ENCODE data around the gene IGF2.

The IGF2 gene

GRCh38 chr11:2103668-2104523 lies 35.3 kb downstream of the IGF2 start:
- no peak for DNase-seq (ENCODE audit: low spot score)

GRCh38 chr11:2102883-2103213 lies 36.3 kb downstream of the IGF2 start:
- no peak for DNase-seq (ENCODE audit: low spot score)

GRCh38 chr11:2102132-2102882 lies 36.9 kb downstream of the IGF2 start:
- DNase-seq (ENCODE audit: low spot score) = no peak

GRCh38 chr11:2101171-2101675 lies 38.0 kb downstream of the IGF2 start:
- no peak for DNase-seq (ENCODE audit: low spot score)

- DNase-seq (ENCODE audit: low spot score) = no peak
Observed at GRCh38 chr11:2100361-2101170, 38.6 kb downstream of the IGF2 start.

GRCh38 chr11:2099516-2100349 lies 39.5 kb downstream of the IGF2 start:
- DNase-seq (ENCODE audit: low spot score) = no peak

- no peak for DNase-seq (ENCODE audit: low spot score)
Observed at GRCh38 chr11:2098691-2099515, 40.3 kb downstream of the IGF2 start.

GRCh38 chr11:2097998-2098690 lies 41.0 kb downstream of the IGF2 start:
- DNase-seq (ENCODE audit: low spot score) = no peak

- no peak for DNase-seq (ENCODE audit: low spot score)
Observed at GRCh38 chr11:2097356-2097997, 41.7 kb downstream of the IGF2 start.

GRCh38 chr11:2096919-2097301 lies 42.3 kb downstream of the IGF2 start:
- no peak for DNase-seq (ENCODE audit: low spot score)

- no peak for DNase-seq (ENCODE audit: low spot score)
Observed at GRCh38 chr11:2096011-2096918, 42.9 kb downstream of the IGF2 start.

- DNase-seq (ENCODE audit: low spot score) = no peak
Observed at GRCh38 chr11:2095542-2095941, 43.6 kb downstream of the IGF2 start.

- DNase-seq (ENCODE audit: low spot score) = no peak
Observed at GRCh38 chr11:2095198-2095520, 44.0 kb downstream of the IGF2 start.

GRCh38 chr11:2094354-2095197 lies 44.6 kb downstream of the IGF2 start:
- DNase-seq (ENCODE audit: low spot score) = no peak

GRCh38 chr11:2093575-2094353 lies 45.4 kb downstream of the IGF2 start:
- no peak for DNase-seq (ENCODE audit: low spot score)

GRCh38 chr11:2092956-2093412 lies 46.2 kb downstream of the IGF2 start:
- peak; percentile 9 for DNase-seq (ENCODE audit: low spot score)

- no peak for DNase-seq (ENCODE audit: low spot score)
Observed at GRCh38 chr11:2092464-2092910, 46.7 kb downstream of the IGF2 start.
